GM21526 (cell line): ENCODE results near the gene SBNO2.

Experiments used
- ATAC-seq: cut with Tn5 transposase; IDR thresholded peaks from one replicate; pipeline ENCODE4 v1.9.1; 2021; ENCODE audit warnings: moderate library complexity; ENCODE audit not compliant: unreplicated experiment, low FRiP score

The SBNO2 gene

DNA sequence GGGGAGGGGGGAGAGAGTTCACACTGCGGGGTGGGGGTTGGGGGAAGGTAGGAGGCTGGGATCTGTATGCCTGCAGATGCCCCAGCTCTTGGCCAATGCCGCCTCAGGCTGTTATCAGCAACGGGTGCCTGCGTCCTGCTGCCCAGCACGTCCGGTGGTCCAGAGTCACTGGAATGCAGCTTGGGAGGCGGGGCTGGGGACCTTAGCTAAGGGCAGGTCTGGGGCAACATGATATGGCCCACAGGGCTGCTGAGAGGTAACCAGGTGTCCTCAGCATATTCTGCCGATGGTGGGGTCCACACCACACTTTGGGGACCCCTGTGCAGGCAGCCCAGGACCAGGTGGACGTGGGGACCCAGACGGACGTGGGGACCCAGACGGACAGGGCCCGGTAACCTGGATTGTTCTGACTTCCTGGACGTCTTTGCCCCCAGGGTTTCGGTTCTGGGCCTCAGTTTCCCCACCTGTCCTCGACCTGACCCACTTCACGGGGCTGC is 107.8 kb downstream of the SBNO2 start:
- ATAC-seq = no peak

DNA sequence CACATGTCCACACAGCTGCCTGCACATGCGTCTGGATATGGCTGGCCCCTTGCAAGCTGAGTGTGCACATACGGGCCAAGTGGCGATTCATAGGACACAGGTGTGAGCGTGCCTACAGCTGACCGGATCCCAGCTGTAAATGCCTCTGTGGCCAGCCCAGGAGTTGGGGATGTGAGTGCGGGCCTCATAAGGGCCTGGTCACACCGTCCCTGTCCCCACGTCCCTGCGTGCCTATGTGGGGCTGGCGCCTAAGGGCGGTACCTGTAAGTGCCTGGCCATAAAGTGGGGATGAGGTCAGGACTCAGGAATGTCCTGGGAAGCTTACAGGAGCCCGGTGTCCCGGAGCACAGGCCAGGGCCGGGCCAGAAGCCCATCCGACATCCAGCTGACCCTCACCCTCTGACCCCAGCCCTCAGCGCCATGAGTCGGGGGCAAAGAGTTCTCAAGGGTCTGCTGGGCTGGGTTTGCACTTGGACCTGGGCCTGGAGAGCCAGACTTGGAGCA is 108.4 kb downstream of the SBNO2 start:
- ATAC-seq = no peak

DNA sequence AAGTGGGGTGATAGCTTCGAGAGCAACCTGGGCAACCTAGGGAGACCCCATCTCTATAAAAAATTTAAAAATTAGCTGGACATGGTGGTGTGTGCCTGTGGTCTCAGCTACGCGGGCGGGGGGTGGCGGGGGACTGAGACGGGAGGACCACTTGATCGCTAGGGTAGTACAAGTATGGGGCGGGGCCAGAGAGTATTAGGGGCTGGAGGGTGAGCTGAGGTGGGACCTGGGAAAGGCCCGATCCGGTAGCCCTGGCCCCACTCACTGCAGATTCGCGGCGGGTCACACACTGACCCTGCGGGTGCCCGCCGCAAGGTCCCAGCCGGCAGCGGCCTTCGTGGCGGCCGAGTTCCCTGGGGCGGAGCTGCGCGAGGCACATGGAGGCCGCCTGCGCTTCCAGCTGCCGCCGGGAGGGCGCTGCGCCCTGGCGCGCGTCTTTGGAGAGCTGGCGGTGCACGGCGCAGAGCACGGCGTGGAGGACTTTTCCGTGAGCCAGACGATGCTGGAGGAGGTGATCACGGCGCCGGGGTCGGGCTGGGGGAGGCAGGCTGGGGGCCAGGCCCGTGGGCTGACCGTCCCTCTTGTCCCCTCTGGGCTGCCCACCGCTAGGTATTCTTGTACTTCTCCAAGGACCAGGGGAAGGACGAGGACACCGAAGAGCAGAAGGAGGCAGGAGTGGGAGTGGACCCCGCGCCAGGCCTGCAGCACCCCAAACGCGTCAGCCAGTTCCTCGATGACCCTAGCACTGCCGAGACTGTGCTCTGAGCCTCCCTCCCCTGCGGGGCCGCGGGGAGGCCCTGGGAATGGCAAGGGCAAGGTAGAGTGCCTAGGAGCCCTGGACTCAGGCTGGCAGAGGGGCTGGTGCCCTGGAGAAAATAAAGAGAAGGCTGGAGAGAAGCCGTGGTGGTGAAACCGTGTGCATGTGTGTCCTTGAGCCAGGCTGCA is 109.1 kb downstream of the SBNO2 start:
- no peak for ATAC-seq

DNA sequence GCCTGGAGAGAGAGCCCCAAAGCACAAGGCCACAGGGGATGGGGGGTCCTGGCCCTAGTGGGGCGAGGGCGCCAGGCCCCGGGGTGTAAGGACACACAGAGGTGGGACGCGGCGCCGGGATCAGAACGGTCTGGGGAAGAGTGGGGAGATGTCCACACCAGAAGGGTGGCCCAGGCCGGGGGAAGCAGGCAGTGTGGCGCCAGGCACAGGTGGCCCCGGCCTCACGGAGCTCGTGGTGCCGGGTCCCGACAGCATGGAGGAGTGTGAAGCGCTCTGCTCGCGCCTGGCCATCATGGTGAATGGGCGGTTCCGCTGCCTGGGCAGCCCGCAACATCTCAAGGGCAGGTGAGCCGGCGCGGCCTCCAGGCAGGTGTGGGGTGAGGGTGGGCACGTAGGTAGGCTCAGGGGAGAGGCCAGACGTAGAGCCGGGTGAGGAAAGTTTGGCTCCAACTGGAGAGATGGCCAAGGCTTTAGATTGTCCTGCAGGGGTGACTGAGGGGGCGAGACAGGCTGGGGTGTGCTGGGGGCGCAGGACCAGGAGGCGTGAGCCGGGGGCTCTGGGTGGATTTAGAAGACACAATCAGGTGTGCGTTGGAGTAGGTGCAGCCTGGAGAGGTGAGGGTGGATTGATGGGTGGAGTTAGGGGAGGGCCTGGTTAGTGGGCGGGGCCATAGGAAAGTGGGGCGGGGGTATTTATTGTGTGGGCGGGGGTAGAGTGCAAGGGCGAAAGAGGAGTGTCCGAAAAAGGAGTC is 110.0 kb downstream of the SBNO2 start:
- no peak for ATAC-seq

DNA sequence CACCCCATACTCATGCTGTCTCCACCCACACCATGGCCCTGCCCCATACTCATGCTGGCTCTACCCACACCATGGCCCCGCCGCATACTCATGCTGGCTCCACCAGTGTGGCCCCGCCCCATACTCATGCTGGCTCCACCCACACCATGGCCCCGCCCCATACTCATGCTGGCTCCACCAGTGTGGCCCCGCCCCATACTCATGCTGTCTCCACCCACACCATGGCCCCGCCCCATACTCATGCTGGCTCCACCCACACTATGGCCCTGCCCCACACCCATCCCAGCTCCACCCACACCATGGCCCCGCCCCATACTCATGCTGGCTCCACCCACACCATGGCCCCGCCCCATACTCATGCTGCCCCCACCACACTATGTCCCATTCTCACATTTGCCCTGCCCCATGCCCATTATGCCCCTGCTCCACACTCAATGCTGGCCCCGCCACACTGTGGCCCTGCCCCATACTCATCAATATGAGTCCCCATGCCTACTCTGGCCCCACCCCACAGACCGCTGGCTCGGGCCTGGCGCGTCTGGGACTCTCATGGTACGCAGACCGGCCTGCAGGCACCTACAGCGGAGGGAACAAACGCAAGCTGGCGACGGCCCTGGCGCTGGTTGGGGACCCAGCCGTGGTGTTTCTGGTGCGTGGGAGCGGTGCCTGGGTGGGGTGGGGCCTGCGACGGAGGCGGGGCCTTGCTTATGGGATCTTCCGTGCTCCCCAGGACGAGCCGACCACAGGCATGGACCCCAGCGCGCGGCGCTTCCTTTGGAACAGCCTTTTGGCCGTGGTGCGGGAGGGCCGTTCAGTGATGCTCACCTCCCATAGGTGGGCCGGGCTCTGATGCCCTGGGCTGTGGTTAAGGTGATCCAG is 110.8 kb downstream of the SBNO2 start:
- no peak for ATAC-seq

DNA sequence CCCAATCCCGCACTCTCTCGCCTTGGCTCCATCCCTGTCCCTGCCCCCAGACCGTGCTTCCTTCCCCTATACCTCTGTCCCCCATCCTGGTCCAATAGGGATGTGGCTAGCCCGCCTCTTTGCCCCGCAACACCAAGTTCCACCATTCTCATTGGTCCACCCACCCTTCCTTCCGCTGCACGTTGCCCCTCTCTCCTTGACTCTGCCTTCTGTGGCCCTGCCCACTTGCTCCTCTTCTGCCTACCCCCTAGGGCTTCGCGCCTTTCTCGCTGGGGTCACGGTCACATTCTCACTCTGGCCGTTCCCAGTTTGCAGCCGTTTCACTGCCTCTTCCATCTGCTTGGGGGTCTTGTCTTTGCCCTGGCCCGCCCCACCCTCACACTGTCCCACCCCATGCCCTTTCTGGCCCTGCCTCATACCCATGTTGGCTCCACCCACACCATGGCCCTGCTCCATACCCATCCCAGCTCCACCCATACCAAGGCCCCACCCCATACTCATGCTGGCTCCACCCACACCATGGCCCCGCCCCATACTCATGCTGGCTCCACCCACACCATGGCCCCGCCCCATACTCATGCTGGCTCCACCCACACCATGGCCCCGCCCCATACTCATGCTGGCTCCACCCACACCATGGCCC is 111.6 kb downstream of the SBNO2 start:
- ATAC-seq = no peak

DNA sequence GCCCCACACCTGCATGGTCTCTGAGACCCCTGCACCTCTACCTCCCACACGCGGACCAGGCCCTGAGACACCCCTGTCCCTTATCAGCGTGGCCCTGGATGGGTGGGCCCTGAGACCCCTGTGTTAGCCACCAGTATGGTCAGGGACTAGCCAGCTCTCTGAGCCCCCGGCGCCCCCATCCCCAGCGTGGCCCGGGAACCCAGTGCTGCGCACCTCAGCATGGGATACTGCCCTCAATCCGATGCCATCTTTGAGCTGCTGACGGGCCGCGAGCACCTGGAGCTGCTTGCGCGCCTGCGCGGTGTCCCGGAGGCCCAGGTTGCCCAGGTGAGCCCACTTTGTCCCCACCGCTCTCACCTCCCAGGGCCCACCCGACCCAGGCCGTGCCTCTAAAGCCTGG is 112.1 kb downstream of the SBNO2 start:
- no peak for ATAC-seq

DNA sequence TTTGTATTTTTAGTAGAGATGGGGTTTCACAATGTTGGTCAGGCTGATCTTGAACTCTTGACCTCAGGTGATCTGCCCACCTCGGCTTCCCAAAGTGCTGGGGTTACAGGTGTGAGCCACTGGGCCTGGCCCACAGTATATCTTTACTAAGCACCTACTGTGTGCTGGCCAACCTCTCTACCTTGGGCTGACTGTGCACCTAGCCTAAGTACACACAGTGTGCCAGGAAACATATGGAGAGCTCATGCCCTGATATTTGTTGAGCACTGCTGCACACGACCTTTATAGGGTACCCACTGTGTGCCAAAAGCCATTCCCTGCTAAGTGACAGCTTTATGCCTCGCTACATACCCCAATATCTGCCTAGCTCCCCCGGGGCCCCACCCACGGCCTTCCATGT is 113.4 kb downstream of the SBNO2 start:
- no peak for ATAC-seq

DNA sequence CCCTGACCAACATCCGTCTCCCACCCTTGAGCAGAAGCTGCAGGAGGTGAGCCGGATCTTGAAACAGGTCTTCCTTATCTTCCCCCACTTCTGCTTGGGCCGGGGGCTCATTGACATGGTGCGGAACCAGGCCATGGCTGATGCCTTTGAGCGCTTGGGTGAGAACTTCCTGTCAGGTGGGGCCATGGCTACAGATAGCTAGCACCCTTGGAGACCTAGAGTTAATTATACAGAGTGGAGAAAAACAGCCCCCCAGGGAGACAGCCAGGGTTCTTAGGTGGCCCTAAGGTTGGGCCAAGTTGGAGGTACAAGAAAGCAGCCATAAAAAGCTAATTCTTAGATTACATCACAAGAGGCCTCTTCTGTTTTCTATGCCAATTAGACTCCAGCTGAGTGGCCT is 116.0 kb downstream of the SBNO2 start:
- no peak for ATAC-seq
